ENCODE measurements around the gene GDPD4.
A peak's percentile ranks its signal among the peaks of the same experiment; 100 is the strongest.

Gene GDPD4

GRCh38 chr11:77322926-77323590 is 21.6 kb upstream of the GDPD4 start:
- no peaks in the 10 kb centered on the region for H3K4me1 ChIP-seq (ENCODE audit: control insufficient read depth in 2 of 2, insufficient read depth in 1 of 2, low read depth in 1 of 2, low read length in 2 of 2)
- no peak for DNase-seq (ENCODE audit: low spot score)
- no peak overlapping the region for H2BK12ac ChIP-seq (ENCODE audit: low read length)
- H4K8ac ChIP-seq (ENCODE audit: low read depth, low read length): no peak overlapping the region
- H2BK5ac ChIP-seq (ENCODE audit: low read length): no peak overlapping the region
- peaks cover 6 to 52% of the 10 kb centered on the region in 2 donors for H3K36me3 ChIP-seq (replicated peaks in 1 of 2; ENCODE audit: control insufficient read depth in 2 of 2, insufficient read depth in 2 of 2, low read length in 2 of 2)
- no CpG with 5 or more reads among the region's 2 CpGs for WGBS, 2 donors (ENCODE audit: extremely low coverage in 2 of 2, insufficient read length in 2 of 2, insufficient replicate concordance in 1 of 2)
- H3K14ac ChIP-seq (ENCODE audit: low read length): no peak overlapping the region
- no peaks in the 10 kb centered on the region for H3K27me3 ChIP-seq (ENCODE audit: control insufficient read depth in 3 of 3, insufficient read depth in 3 of 3, low read depth in 1 of 3, low read length in 3 of 3)
- no peak overlapping the region for H2AK5ac ChIP-seq (ENCODE audit: low read depth, low read length)
- no peak overlapping the region for H3K4me2 ChIP-seq (ENCODE audit: insufficient read depth, low read length, poor library complexity, severe bottlenecking)
- H3K27ac ChIP-seq (replicated peaks; ENCODE audit: low read length): no peak overlapping the region
- H3K79me1 ChIP-seq (ENCODE audit: low read depth, low read length): no peaks in the 10 kb centered on the region
- H4K91ac ChIP-seq (ENCODE audit: low read depth, low read length, poor library complexity): no peak overlapping the region
- H2BK15ac ChIP-seq (ENCODE audit: low read length): no peak overlapping the region
- no peak overlapping the region for H3K18ac ChIP-seq (ENCODE audit: low read length)
- H2BK120ac ChIP-seq (ENCODE audit: low read depth, low read length): no peak overlapping the region
- H3K9me3 ChIP-seq (replicated peaks in 1 of 2; ENCODE audit: control insufficient read depth in 2 of 2, insufficient read depth in 1 of 2, low read depth in 1 of 2, low read length in 2 of 2): no peaks in the 10 kb centered on the region
- H3K23ac ChIP-seq (ENCODE audit: low read depth, low read length, poor library complexity): no peak overlapping the region
- H3K9ac ChIP-seq (ENCODE audit: low read depth, low read length, poor library complexity): no peak overlapping the region
- H3K4ac ChIP-seq (ENCODE audit: low read length): no peak overlapping the region
- H2AFZ ChIP-seq (ENCODE audit: low read length): no peak overlapping the region
- H3K4me3 ChIP-seq (ENCODE audit: low read length in 2 of 2): no peak overlapping the region

- Histone ChIP-seq H2BK12ac (ENCODE audit: low read length) (no peak overlapping the region), H3K4me3 (ENCODE audit: low read length in 2 of 2) (no peak overlapping the region), H2BK15ac (ENCODE audit: low read length) (no peak overlapping the region), H2AK5ac (ENCODE audit: low read depth, low read length) (no peak overlapping the region), H3K4me1 (ENCODE audit: control insufficient read depth in 2 of 2, insufficient read depth in 1 of 2, low read depth in 1 of 2, low read length in 2 of 2) (no peaks in the 10 kb centered on the region), H3K27me3 (ENCODE audit: control insufficient read depth in 3 of 3, insufficient read depth in 3 of 3, low read depth in 1 of 3, low read length in 3 of 3) (no peaks in the 10 kb centered on the region), H3K23ac (ENCODE audit: low read depth, low read length, poor library complexity) (no peak overlapping the region), H4K8ac (ENCODE audit: low read depth, low read length) (no peak overlapping the region), H3K36me3 (replicated peaks in 1 of 2; ENCODE audit: control insufficient read depth in 2 of 2, insufficient read depth in 2 of 2, low read length in 2 of 2) (peaks cover 6 to 52% of the 10 kb centered on the region in 2 donors), H2BK120ac (ENCODE audit: low read depth, low read length) (no peak overlapping the region), H3K18ac (ENCODE audit: low read length) (no peak overlapping the region), H3K4me2 (ENCODE audit: insufficient read depth, low read length, poor library complexity, severe bottlenecking) (no peak overlapping the region), H3K27ac (replicated peaks; ENCODE audit: low read length) (no peak overlapping the region), H3K9me3 (replicated peaks in 1 of 2; ENCODE audit: control insufficient read depth in 2 of 2, insufficient read depth in 1 of 2, low read depth in 1 of 2, low read length in 2 of 2) (no peaks in the 10 kb centered on the region), H3K9ac (ENCODE audit: low read depth, low read length, poor library complexity) (no peak overlapping the region), H4K91ac (ENCODE audit: low read depth, low read length, poor library complexity) (no peak overlapping the region), H2AFZ (ENCODE audit: low read length) (no peak overlapping the region), H3K4ac (ENCODE audit: low read length) (no peak overlapping the region), H2BK5ac (ENCODE audit: low read length) (peak overlapping the region; percentile 16), H3K14ac (ENCODE audit: low read length) (no peak overlapping the region), H3K79me1 (ENCODE audit: low read depth, low read length) (no peaks in the 10 kb centered on the region)
- DNase-seq (ENCODE audit: low spot score): no peak
- WGBS, 2 donors (ENCODE audit: extremely low coverage in 2 of 2, insufficient read length in 2 of 2, insufficient replicate concordance in 1 of 2): no CpG with 5 or more reads among the region's 2 CpGs
These were observed 21.0 kb upstream of the GDPD4 start for GRCh38 chr11:77322506-77322905.

- no peak overlapping the region for H3K23ac ChIP-seq (ENCODE audit: low read depth, low read length, poor library complexity)
- H4K91ac ChIP-seq (ENCODE audit: low read depth, low read length, poor library complexity): no peak overlapping the region
- H3K4me3 ChIP-seq (ENCODE audit: low read length in 2 of 2): no peak overlapping the region
- no peak overlapping the region for H2BK12ac ChIP-seq (ENCODE audit: low read length)
- H3K4me1 ChIP-seq (ENCODE audit: control insufficient read depth in 2 of 2, insufficient read depth in 1 of 2, low read depth in 1 of 2, low read length in 2 of 2): no peaks in the 10 kb centered on the region
- H3K27me3 ChIP-seq (ENCODE audit: control insufficient read depth in 3 of 3, insufficient read depth in 3 of 3, low read depth in 1 of 3, low read length in 3 of 3): no peaks in the 10 kb centered on the region
- no peak overlapping the region for H3K4ac ChIP-seq (ENCODE audit: low read length)
- H4K8ac ChIP-seq (ENCODE audit: low read depth, low read length): no peak overlapping the region
- no peak overlapping the region for H2BK5ac ChIP-seq (ENCODE audit: low read length)
- no peaks in the 10 kb centered on the region for H3K79me1 ChIP-seq (ENCODE audit: low read depth, low read length)
- H2AFZ ChIP-seq (ENCODE audit: low read length): no peak overlapping the region
- no peak overlapping the region for H3K27ac ChIP-seq (replicated peaks; ENCODE audit: low read length)
- WGBS, 2 donors (ENCODE audit: extremely low coverage in 2 of 2, insufficient read length in 2 of 2, insufficient replicate concordance in 1 of 2): no CpG with 5 or more reads among the region's 1 CpG
- peaks cover 6 to 39% of the 10 kb centered on the region in 2 donors for H3K36me3 ChIP-seq (replicated peaks in 1 of 2; ENCODE audit: control insufficient read depth in 2 of 2, insufficient read depth in 2 of 2, low read length in 2 of 2)
- H2BK15ac ChIP-seq (ENCODE audit: low read length): no peak overlapping the region
- no peak overlapping the region for H2BK120ac ChIP-seq (ENCODE audit: low read depth, low read length)
- DNase-seq (ENCODE audit: low spot score): no peak
- no peak overlapping the region for H3K18ac ChIP-seq (ENCODE audit: low read length)
- H2AK5ac ChIP-seq (ENCODE audit: low read depth, low read length): no peak overlapping the region
- no peak overlapping the region for H3K9ac ChIP-seq (ENCODE audit: low read depth, low read length, poor library complexity)
- H3K14ac ChIP-seq (ENCODE audit: low read length): no peak overlapping the region
- no peaks in the 10 kb centered on the region for H3K9me3 ChIP-seq (replicated peaks in 1 of 2; ENCODE audit: control insufficient read depth in 2 of 2, insufficient read depth in 1 of 2, low read depth in 1 of 2, low read length in 2 of 2)
- H3K4me2 ChIP-seq (ENCODE audit: insufficient read depth, low read length, poor library complexity, severe bottlenecking): no peak overlapping the region
These were observed 18.9 kb upstream of the GDPD4 start for GRCh38 chr11:77320351-77320750.

GRCh38 chr11:77318600-77318999 is 17.1 kb upstream of the GDPD4 start:
- no peak overlapping the region for H3K4me2 ChIP-seq (ENCODE audit: insufficient read depth, low read length, poor library complexity, severe bottlenecking)
- H3K9me3 ChIP-seq (replicated peaks in 1 of 2; ENCODE audit: control insufficient read depth in 2 of 2, insufficient read depth in 1 of 2, low read depth in 1 of 2, low read length in 2 of 2): no peaks in the 10 kb centered on the region
- H3K4me1 ChIP-seq (ENCODE audit: control insufficient read depth in 2 of 2, insufficient read depth in 1 of 2, low read depth in 1 of 2, low read length in 2 of 2): no peaks in the 10 kb centered on the region
- H2BK120ac ChIP-seq (ENCODE audit: low read depth, low read length): no peak overlapping the region
- no CpG with 5 or more reads among the region's 2 CpGs for WGBS, 2 donors (ENCODE audit: extremely low coverage in 2 of 2, insufficient read length in 2 of 2, insufficient replicate concordance in 1 of 2)
- no peak overlapping the region for H4K8ac ChIP-seq (ENCODE audit: low read depth, low read length)
- no peak overlapping the region for H3K27ac ChIP-seq (replicated peaks; ENCODE audit: low read length)
- no peak overlapping the region for H3K18ac ChIP-seq (ENCODE audit: low read length)
- no peak overlapping the region for H2AFZ ChIP-seq (ENCODE audit: low read length)
- no peak overlapping the region for H3K4ac ChIP-seq (ENCODE audit: low read length)
- H3K9ac ChIP-seq (ENCODE audit: low read depth, low read length, poor library complexity): no peak overlapping the region
- no peak overlapping the region for H2AK5ac ChIP-seq (ENCODE audit: low read depth, low read length)
- H3K79me1 ChIP-seq (ENCODE audit: low read depth, low read length): no peaks in the 10 kb centered on the region
- H3K4me3 ChIP-seq (ENCODE audit: low read length in 2 of 2): no peak overlapping the region
- no peak overlapping the region for H3K14ac ChIP-seq (ENCODE audit: low read length)
- H3K36me3 ChIP-seq (replicated peaks in 1 of 2; ENCODE audit: control insufficient read depth in 2 of 2, insufficient read depth in 2 of 2, low read length in 2 of 2): peaks cover 6 to 25% of the 10 kb centered on the region in 2 donors
- H4K91ac ChIP-seq (ENCODE audit: low read depth, low read length, poor library complexity): no peak overlapping the region
- no peak overlapping the region for H3K23ac ChIP-seq (ENCODE audit: low read depth, low read length, poor library complexity)
- DNase-seq (ENCODE audit: low spot score): no peak
- no peak overlapping the region for H2BK5ac ChIP-seq (ENCODE audit: low read length)
- no peak overlapping the region for H2BK15ac ChIP-seq (ENCODE audit: low read length)
- H2BK12ac ChIP-seq (ENCODE audit: low read length): no peak overlapping the region
- no peaks in the 10 kb centered on the region for H3K27me3 ChIP-seq (ENCODE audit: control insufficient read depth in 3 of 3, insufficient read depth in 3 of 3, low read depth in 1 of 3, low read length in 3 of 3)
